ENCODE results near the gene CYB5R4. TPM values are rescaled to one million over a fixed set of nuclear protein-coding genes. Genes with fewer than 3 reads are reported as not detected.

The CYB5R4 gene
- total RNA-seq, 1 experiment from 2014 or later = 17.5 TPM

- Histone ChIP-seq H2BK5ac (ENCODE audit: insufficient read length, low read length) (no peak overlapping the region), H3K9ac (ENCODE audit: extremely low read depth, insufficient read length, low read length) (no peak overlapping the region), H3K9me3 (ENCODE audit: control insufficient read depth, low read depth, low read length) (no peaks in the 10 kb centered on the region), H2BK12ac (ENCODE audit: insufficient read length, low read depth, low read length) (no peak overlapping the region), H3K79me1 (ENCODE audit: insufficient read depth, low read depth, low read length, poor library complexity, severe bottlenecking) (no peaks in the 10 kb centered on the region), H3K4me1 (ENCODE audit: insufficient read depth, low read length) (no peaks in the 10 kb centered on the region; the same call in 1 of the 2 replicates), H3T11ph (ENCODE audit: low read length) (no peak overlapping the region), H3K79me2 (ENCODE audit: insufficient read depth, low read length) (no peaks in the 10 kb centered on the region), H3K27me3 (ENCODE audit: insufficient read depth, low read length) (no peaks in the 10 kb centered on the region), H3K27ac (ENCODE audit: insufficient read length, low read depth, low read length) (no peak overlapping the region), H2BK120ac (ENCODE audit: low read depth, low read length, poor library complexity, severe bottlenecking) (no peak overlapping the region), H4K8ac (replicated peaks; ENCODE audit: insufficient read length, low read depth, low read length) (no peak overlapping the region), H4K5ac (ENCODE audit: insufficient read length, low read depth, low read length) (no peak overlapping the region), H3K23ac (ENCODE audit: insufficient read length, low read depth, low read length) (no peak overlapping the region), H2BK20ac (ENCODE audit: low read depth, low read length, poor library complexity, severe bottlenecking) (no peak overlapping the region), H3K14ac (ENCODE audit: insufficient read depth, low read length) (no peak overlapping the region), H3K23me2 (ENCODE audit: insufficient read length, low read depth, low read length, poor library complexity, severe bottlenecking) (no peaks in the 10 kb centered on the region), H3K56ac (ENCODE audit: insufficient read length, low read depth, low read length) (no peak overlapping the region), H3K4ac (ENCODE audit: low read depth, low read length) (no peak overlapping the region), H3K4me2 (ENCODE audit: insufficient read depth, insufficient read length, low read length) (no peak overlapping the region), H2BK15ac (ENCODE audit: low read depth, low read length) (no peak overlapping the region), H3K18ac (ENCODE audit: insufficient read length, low read depth, low read length) (no peak overlapping the region), H4K91ac (ENCODE audit: insufficient read length, low read depth, low read length) (no peak overlapping the region), H2AK5ac (ENCODE audit: insufficient read length, low read length) (no peak overlapping the region), H2AFZ (ENCODE audit: low read length) (no peak overlapping the region), H4K20me1 (ENCODE audit: control insufficient read depth, insufficient read depth, insufficient read length) (no peaks in the 10 kb centered on the region)
- Mint-ChIP-seq H3K27me3 (ENCODE audit: low read depth) (no peaks in the 10 kb centered on the region), H3K36me3 (ENCODE audit: insufficient read depth in 1 of 3, low read depth in 3 of 3) (peaks cover 62 to 83% (median 81%) of the 10 kb centered on the region in 3 experiments), H3K4me1 (peaks cover 13 to 18% of the 10 kb centered on the region in 2 experiments), H3K9me3 (peaks cover 59 to 61% of the 10 kb centered on the region in 2 experiments), H3K27ac (no peak overlapping the region), H3K4me3 (no peak overlapping the region)
- no CpG with 5 or more reads among the region's 4 CpGs for WGBS (ENCODE audit: extremely low coverage, insufficient read length, low lambda C conversion rate)
- no peak for DNase-seq
- no peak for TF ChIP-seq CTCF (conservative IDR thresholded peaks at IDR 0.05)
These were observed 107.0 kb downstream of the CYB5R4 start for GRCh38 chr6:83966539-83966938.

Measured in H9 (cell line).